ENCODE results near the gene HS2ST1.

DNA sequence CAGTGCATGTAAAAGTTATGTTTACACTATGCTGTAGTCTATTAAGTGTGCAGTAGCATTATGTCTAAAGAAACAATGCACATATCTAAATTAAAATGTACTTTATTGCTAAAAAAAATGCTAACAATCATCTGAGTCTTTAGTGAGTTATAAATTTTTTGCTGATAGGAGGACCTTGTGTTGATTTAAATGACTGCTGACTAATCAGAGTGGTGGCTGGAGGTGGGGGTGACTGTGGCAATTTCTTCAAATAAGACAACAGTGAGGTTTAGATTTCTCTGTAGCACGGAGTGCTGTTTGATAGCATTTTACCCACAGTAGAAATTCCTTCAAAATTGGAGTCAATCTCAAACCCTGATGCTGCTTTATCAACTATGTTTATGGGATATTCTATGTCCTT, 37.0 kb downstream of the HS2ST1 start:
- TF ChIP-seq, protein P1, sequence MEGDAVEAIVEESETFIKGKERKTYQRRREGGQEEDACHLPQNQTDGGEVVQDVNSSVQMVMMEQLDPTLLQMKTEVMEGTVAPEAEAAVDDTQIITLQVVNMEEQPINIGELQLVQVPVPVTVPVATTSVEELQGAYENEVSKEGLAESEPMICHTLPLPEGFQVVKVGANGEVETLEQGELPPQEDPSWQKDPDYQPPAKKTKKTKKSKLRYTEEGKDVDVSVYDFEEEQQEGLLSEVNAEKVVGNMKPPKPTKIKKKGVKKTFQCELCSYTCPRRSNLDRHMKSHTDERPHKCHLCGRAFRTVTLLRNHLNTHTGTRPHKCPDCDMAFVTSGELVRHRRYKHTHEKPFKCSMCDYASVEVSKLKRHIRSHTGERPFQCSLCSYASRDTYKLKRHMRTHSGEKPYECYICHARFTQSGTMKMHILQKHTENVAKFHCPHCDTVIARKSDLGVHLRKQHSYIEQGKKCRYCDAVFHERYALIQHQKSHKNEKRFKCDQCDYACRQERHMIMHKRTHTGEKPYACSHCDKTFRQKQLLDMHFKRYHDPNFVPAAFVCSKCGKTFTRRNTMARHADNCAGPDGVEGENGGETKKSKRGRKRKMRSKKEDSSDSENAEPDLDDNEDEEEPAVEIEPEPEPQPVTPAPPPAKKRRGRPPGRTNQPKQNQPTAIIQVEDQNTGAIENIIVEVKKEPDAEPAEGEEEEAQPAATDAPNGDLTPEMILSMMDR (IDR thresholded peaks at IDR 0.05) = no peak
- no peak for TF ChIP-seq POLR2A (IDR thresholded peaks at IDR 0.05)

Data from sigmoid colon (tissue), 3 donors.